ENCODE results near the gene SHISAL2B.
"Not testable (repeated sequence)": the region's sequence is repeated elsewhere in the genome, so short reads cannot be mapped to it uniquely, and the experiment has no call there.

The SHISAL2B gene

DNA sequence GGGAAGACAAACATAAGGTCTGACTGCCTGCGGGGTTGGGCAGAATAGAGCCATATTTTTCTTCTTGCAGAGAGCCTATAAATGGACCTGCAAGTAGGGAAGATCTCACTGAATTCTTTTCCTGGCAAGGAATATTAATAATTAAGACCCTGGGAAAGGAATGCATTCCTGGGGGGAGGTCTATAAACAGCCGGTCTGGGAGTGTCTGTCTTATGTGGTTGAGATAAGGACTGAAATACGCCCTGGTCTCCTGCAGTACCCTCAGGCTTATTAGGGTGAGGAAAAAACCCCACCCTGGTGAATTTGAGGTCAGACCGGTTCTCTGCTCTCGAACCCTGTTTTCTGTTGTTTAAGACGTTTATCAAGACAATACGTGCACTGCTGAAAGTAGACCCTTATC lies 6.1 kb downstream of the SHISAL2B start:
- not testable (repeated sequence) for DNase-seq (ENCODE audit: low spot score); FAIRE-seq

DNA sequence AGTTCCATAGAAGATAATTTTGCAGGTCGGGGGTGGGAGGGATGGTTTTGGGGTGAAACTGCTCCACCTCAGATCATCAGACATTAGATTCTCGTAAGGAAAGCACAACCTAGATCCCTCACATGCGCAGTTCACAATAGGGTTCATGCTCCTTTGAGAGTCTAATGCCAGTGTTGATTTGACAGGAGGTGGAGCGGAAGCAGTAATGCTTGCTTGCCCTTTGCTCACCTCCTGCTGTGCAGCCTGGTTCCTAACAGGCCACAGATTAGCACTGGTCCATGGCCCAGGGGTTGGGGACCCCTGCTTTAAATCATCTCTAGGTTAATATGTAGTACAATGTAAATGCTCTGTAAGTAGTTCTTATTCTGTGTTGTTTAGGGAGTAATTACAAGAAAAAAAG lies 10.5 kb downstream of the SHISAL2B start:
- DNase-seq (ENCODE audit: low spot score) (no peak), FAIRE-seq (no peak)

DNA sequence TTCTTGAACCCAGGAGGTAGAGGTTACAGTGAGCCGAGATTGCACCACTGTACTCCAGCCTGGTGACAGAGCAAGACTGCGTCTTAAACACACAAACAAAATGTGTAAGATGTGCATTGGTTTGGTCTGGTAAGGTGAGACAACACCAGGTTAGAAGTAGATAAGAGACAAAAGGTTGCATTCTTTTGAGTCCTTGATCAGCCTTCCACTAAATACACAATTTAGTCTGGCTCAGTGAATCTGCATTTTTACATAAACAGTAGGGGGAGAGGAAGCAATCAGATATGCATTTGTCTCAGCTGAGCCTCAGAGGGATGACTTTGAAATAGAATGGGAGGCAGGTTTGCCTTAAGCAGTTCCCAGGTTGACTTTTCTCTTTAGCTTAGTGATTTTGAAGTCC lies 15.8 kb downstream of the SHISAL2B start:
- not testable (repeated sequence) for DNase-seq (ENCODE audit: low spot score); FAIRE-seq

DNA sequence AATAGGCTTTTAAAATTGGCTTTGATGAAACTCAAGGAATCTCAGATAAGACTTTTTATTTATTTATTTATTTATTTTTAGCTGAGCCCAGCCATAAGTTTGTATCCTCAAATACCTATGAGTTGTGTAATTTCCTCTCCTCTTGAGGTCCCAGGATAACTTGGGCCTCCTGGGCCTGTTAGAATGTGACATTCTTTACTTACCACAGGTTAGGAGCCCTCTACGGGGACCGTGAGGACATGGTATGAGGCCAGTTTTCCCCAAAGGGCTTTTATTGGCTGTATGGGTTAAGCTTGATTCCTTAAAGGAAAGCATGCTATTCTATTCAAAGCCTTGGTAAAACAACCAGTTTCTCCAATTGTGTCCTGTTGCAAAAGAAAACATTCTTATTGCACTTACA lies 16.9 kb downstream of the SHISAL2B start:
- no peak for DNase-seq (ENCODE audit: low spot score)
- FAIRE-seq: no peak

DNA sequence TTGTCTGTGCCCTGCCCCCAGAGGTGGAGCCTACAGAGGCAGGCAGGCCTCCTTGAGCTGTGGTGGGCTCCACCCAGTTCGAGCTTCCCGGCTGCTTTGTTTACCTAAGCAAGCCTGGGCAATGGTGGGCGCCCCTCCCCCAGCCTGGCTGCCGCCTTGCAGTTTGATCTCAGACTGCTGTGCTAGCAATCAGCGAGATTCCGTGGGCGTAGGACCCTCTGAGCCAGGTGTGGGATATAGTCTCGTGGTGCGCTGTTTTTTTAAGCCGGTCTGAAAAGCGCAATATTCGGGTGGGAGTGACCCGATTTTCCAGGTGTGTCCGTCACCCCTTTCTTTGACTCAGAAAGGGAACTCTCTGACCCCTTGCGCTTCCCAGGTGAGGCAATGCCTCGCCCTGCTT lies 24.2 kb downstream of the SHISAL2B start:
- not testable (repeated sequence) for DNase-seq (ENCODE audit: low spot score); FAIRE-seq

DNA sequence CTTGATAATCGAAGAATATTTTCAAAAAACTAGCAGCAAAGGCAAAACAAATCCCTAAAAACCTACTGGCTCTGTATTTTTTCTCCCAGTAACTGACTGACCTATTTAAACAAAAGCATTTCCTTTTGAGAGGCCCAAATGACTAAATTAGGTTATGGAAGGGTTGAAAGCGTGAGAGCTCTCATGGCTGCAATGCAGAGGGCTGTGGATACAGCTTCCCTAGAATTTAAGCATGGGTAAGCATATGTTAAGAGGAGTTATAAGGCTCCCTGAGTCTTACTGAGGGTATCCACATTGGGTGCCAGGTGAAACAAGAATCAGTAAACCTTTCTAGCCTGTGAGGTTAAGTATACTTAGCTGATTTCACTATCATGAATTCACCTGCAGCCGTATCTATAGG lies 32.3 kb downstream of the SHISAL2B start:
- no peak for FAIRE-seq
- DNase-seq (ENCODE audit: low spot score): no peak

DNA sequence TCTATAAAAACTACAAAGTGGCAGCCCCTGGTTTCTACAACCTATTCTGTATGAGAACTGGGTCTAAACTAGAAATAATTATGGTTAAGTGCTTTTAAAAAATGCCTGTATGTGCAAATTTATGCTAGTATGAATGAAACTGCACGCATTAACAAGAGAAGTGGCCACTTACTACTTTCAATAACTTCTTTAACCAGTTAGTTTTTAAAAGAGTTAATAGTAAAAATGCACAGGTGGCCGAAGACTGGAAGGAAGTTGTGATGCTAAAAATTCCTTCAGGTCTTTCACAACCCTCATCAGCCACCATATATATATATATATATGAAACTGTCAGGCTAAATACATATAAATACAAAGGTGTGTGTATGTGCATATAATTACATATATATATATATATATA lies 36.8 kb downstream of the SHISAL2B start:
- no peak for FAIRE-seq

DNA sequence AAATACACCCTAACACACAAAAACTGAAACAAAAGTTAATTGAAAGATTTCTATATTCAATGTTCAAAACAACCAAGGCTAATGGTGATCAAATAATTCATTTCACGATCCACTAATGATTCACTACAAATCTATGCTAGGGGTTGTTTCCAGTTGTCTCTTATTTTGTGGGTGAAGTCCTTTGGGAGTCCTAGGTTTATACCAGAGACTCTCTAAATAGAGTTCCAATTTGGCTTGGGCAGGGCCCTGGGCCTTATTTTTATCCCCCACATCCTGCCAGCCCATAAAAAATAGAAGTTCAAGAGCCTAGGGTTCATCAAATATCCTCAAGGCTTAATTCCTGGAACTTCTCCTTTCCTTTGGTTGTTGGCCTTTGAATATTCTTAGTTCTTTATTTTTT lies 52.1 kb downstream of the SHISAL2B start:
- FAIRE-seq (no peak), DNase-seq (ENCODE audit: low spot score) (no peak)

More for the DNA sequence above, 36.8 kb downstream of the SHISAL2B start:
- no peak for DNase-seq (ENCODE audit: low spot score)

DNA sequence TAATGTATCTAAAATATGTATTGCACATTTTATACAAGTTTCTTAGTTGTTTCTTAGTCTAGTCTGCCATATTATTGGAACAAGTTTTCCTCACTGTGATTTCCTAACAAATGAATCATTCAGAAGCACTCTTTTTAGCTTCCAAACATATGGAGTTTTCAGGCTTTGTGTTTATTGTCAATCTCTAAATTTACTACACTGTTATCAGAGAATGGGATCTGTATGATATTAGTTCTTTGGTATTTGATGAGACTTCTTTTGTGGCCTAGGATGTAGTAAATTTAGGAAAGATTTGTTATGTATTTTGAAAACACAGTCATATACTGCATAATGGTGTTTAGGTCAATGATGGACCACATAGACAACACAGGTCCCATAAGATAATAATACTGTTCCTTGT lies 52.5 kb downstream of the SHISAL2B start:
- FAIRE-seq (no peak), DNase-seq (ENCODE audit: low spot score) (no peak)

DNA sequence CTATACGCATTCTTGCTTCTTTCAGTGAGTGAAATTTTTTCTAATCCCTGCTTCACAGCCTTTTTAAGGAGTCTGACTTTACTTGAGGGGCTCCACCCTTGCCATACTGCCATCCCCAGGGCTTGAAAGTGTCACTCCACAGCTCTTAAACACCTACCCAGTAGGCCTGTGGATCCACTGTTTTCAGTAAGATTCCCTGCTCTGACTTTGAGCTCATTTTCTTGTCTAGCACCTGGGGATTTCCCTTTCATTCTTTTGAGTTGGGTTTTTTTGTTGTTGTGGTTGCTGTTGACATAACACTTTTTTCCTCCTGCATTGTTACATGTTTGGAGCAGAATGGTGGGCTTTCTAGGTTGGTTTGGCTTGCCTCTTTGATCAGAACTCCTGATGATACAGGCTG lies 54.6 kb downstream of the SHISAL2B start:
- FAIRE-seq (no peak), DNase-seq (ENCODE audit: low spot score) (no peak)

DNA sequence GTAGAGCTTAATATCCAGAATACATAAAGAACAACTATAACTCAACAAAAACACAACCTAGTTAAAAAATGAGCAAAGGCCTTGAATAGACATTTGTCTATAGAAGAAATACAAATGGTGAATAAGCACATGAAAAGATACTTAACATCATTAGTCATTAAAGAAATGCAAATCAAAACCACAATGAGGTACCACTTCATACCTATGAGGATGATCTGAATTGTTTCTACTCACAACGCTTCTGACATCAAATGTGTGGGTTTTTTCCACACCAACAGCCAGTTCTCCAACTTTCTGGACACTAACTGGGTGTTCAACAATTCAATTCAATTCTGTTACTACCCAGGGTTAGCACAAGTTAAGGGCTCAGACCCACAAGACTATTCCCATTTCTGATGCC lies 56.1 kb downstream of the SHISAL2B start:
- DNase-seq (ENCODE audit: low spot score) (no peak), FAIRE-seq (no peak)

DNA sequence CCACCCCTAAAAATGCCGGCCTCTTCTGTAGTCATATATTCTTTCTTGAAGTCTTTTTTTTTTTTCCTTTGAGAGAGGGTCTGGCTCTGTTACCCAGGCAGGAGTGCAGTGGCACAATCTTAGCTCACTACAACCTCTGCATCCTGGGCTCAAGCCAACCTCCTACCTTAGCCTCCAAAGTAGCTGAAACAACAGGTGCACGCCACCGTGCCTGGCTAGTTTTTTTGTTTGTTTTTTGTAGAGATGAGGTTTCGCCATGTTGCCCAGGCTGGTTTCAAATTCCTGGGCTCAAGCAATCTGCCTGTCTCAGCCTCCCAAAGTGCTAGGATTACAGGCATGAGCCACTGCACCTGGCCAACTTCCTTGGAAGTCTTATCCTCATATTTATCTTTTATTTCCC lies 59.1 kb downstream of the SHISAL2B start:
- FAIRE-seq (no peak), DNase-seq (ENCODE audit: low spot score) (no peak)

DNA sequence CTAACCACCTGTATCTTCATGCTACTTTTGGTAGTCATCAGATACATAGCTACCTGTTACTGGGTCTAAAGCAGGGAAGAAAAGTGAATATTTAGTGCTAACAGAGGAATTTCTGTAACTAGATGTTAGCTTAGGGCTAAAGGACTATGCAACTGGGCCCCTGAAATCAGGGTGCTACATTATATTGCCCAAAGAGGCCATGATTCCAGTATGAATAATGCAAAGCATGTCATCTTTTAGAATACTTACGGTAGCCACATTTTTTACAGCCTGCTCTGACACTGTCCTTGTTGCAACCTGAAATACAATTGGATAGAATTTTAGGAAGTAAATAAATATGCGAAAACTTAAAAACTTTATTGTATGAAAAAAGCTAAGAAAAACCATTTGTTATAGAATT lies 63.8 kb downstream of the SHISAL2B start:
- FAIRE-seq (no peak), DNase-seq (ENCODE audit: low spot score) (no peak)

DNA sequence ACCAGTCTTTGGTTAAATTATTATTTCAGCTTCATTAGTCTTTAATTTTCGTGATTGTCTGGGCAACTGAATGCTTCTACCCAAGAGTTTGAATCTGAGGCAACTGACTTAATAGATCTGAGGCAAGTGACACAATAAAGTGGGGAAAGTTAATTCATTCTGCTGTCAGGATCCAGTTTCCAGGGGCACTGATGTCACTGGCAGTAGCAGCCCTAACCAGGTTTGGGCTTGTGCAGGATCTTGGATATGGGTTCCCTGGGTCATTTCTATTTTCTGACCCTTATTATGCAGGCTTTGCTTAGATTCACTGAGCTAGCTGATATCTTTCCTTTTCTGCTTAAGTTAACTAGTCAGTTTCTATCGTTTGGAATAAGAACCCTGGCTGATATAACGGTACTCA lies 68.6 kb downstream of the SHISAL2B start:
- no peak for FAIRE-seq

DNA sequence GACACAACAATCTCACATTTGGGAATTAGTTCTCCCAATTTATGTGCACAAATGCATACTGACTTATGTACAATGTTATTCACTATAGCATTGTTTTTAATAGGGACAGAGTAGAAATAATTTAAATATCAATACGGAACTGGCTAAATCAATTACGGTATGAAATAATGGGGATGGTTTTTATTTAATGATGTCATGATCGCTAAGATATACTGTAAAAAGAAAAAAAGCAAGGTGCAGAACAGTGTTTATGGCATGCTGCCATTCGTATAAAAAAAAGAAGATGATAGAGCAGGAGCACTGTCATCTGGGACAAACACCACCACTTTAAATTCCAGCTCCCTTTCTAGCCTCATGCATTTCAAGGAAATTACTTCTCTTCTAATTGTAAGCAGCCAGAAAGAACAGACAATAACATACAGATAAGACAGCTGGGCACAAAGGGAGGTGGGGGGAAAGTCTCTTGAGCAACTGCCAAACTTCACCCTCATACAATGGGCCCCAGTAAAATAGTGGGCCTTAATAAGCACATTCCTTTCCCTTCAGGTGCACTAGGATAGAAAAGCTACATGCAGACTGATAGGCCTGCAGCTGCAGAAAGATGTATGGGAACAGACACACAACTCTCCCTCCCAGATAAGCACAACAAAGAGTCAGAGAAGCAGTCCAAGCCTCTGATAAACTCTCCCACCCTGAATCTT lies 69.8 kb downstream of the SHISAL2B start:
- DNase-seq (ENCODE audit: low spot score) (no peak), FAIRE-seq (no peak)

More for the DNA sequence above, 68.6 kb downstream of the SHISAL2B start:
- DNase-seq (ENCODE audit: low spot score): no peak

DNA sequence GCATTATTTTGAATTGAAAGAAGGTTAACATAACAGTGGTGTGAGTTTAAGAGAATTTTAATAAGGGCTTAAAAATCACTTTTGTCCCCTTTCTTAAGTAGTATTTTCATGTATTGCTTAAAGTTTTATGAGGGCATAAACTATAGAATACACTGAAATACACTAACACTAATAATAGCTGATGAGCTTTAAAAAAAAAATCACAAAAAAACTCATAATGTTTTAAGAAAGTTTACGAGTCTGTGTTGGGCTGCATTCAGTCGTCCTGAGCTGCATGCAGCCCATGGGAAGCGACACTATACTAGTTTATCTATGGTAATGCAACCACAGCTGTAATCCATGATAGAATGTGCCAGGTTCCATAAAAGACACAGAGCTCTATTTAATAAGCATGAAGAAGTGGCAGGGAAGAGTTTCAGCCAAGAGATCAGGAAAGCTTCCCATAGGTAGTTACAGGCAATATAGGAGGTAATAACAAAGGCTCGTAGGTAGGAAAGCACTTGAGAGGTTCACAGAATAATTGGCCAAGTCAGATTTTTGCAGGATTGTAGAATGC lies 73.7 kb downstream of the SHISAL2B start:
- DNase-seq (ENCODE audit: low spot score): no peak
- FAIRE-seq: no peak

DNA sequence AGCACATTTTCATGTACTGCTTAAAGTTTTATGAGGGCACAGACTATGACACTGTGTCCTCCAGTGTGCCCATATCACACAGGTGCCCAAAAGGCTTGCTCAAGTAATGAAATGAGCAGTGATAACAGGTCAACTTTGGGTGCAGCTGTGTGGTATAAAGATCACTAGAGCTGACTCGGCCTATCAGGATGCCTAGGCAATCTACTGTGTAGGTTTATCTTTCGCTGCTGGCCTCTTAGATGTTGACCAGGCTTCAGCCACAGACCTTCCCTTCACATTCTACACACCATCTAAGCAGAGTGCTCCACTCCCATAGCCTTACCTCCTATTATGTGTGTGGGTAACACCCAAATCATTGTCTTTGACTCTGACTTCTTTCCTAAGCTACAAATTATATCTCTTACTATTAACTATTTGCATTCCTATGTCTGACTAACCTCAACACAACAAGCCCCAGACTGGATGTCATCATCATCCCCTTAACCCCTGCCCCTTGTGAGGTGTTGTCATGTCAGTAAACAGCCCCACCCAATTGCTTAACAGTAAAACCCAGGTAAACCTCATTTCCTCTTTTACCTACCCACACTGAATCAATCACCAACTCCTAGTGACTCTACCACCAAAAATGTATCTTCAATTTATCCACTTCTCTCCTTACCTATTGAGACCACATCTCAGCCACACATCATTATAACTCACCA lies 75.7 kb downstream of the SHISAL2B start:
- no peak for FAIRE-seq
- no peak for DNase-seq (ENCODE audit: low spot score)

DNA sequence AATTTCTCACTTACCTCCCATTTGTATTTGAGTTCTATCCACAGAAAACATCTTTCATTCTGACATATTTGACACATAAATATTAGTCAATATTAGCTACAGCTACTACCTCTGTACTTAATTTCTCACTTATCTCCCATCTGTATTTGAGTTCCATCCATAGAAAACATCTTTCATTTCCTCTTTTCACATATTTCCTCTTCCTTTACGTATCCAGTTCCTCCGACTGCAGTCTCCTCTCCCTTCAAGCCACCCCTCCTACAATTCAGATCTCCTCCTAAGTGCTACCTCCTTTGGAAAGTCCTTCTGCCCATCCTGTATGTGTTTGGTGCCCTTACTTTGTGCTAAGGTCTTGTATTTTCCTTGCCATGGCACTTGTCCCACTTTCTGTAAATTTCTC lies 76.6 kb downstream of the SHISAL2B start:
- no peak for DNase-seq (ENCODE audit: low spot score)
- FAIRE-seq: no peak

Data from urothelium cell line (cell line).